Activated CD8-positive, alpha-beta memory T cell treated with anti-CD3 and anti-CD28 coated beads for 24 hours (primary cell): ENCODE measurements around the gene IGSF11.

Experiments used
- DNase-seq: peaks from one replicate; pipeline ENCODE4 v3.0.0-alpha.2; 2020

Gene IGSF11

GRCh38 chr3:118946449-118946848 lies 88.2 kb downstream of the IGSF11 start:
- no peak for DNase-seq

GRCh38 chr3:118945834-118946233 lies 88.8 kb downstream of the IGSF11 start:
- no peak for DNase-seq

DNA sequence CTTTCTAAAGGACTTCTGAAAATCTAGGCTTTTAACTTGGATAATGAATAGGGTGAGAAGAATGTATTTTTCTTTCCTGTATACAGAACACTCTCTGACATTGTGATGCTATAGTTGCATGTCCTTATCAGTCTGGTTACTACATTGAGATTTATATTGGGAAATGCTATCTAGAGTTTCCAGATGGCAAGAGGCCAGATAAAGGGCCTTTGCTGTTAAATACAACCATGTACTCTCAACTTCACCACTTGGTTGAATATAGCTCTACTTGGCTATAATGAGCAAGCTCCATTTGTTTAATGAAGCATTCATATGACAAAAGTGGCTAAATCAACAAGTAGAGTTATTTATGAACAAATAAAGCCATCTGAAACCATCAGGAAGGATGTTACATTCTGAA lies 91.0 kb downstream of the IGSF11 start:
- DNase-seq, result no peak

- DNase-seq, result no peak
Measured at GRCh38 chr3:118942671-118943070, 92.0 kb downstream of the IGSF11 start.

GRCh38 chr3:118942195-118942594 lies 92.5 kb downstream of the IGSF11 start:
- no peak for DNase-seq

GRCh38 chr3:118941236-118941635 lies 93.4 kb downstream of the IGSF11 start:
- DNase-seq, result no peak

GRCh38 chr3:118938183-118938961 lies 96.3 kb downstream of the IGSF11 start:
- no peak for DNase-seq

GRCh38 chr3:118936811-118937210 lies 97.8 kb downstream of the IGSF11 start:
- no peak for DNase-seq

DNA sequence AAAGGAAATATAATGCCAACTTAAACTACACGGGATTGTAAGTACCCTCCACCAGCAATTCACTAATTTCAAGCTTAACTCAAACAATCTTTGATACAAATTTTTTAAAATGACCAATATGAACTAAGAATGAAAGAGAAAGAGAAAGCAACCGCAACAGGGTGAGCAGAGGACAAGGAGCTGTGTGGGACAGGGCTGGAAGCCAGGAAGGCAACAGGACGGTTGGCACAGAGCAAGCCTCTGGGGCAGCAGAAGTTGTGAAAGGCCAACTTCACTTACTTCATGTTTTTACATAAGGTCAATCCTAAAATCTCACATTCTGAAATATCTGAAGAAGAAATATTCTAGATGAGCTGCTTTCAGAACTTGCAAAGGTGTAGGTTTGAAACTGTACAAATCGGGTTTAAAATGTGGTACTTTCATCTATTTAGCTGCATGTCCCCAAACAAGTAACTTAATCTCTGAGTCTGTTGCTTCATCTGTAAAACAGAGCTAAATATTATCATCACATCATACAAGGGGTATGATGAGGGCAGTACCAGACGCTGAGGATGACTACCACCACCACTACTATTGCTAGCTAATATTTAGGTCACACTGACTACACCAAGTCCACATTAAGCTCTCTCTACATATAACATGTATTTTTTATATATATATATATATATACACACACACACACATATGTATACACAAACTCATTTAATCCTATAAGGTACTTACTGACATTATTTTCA lies 101.7 kb downstream of the IGSF11 start:
- no peak for DNase-seq

DNA sequence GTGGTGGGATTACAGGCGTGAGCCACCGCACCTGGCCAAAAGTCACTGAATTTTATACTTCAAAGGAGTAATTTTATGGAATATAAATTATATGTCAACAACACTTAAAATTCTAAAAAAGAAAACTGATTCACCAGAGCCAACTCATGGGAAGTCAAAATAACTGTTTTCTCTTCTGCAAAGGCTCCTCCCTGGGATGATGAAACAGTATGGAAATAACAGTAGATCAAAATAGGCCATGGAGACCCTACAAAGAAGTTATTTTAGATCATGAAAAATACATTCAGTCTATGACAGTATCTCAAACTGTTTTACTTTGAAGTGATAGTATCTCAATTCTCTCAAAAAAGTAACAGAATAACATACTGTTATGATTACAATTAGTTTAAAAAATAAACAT lies 102.7 kb downstream of the IGSF11 start:
- DNase-seq, result no peak

DNA sequence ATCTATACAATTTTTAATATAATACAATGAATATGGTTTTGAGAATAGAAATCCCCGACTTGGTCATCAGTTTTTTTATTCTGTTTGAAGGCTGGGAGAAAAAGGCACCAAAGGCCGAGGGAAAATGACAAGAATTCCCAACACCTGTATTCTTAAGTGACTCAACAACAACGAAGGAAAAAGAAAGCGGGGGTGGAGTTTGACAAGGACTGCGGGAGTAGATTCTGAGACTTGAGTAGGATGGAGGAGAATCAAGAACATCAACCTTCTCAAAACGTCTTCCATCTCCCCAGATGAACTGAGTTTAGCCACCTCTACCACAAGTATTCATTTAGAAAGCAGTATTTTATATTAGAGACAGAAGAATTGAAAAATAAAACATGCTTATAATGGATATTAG lies 107.2 kb downstream of the IGSF11 start:
- no peak for DNase-seq

DNA sequence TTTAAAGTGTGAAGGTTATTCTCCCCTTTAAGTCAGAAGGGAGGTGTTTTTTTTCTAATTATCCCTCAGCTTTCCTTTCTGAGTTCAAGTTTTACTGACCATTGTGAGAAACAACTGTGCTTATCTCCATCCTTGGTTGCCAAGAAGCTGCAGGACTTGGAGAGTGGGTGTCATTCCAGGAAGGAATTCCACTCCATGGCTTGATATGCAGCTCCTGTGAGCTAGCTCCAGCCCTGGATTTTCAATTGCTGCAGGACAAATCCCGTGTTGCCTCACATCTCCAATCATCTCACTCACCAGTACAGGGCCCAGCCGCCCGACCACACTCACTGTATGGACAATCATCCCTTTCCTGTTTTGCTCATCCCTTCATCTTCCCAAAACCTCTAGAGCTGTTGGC lies 122.5 kb downstream of the IGSF11 start:
- no peak for DNase-seq

DNA sequence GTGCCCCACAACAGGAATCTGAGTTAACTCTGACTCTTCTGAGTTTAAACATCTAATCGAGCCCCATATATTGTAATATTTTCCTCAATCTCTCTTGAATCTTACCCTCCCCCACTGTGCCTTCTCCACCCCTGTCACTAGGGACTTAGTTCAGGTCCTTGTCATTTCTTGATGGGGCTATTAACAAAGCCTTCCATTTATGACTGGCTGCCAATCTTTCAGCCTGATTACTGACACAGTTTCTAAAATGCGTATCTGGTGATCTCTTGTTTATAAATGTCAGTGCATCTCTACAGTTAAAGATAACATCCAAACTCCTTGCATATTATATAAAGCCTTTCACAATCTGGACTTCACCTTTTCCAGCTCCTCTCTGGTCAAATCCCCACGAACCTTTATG lies 124.3 kb downstream of the IGSF11 start:
- DNase-seq, result no peak

DNA sequence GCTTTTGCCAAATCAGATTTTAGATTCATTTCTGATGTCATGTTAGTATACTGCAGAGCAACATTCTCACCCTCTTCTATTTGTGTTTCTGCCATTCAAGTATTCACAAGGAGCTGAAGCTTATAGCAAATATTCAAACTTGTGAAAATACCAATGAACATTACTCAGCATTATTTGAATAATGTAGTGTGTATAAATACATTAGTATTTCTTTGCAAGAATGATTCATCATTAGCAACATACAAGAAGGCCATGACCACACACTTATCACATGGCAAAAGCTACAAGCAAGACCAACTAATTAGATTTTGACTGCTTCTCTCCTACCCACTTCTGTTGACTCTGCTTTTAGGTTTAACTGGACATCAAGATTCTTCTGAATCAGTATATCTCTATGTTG lies 124.9 kb downstream of the IGSF11 start:
- no peak for DNase-seq

- DNase-seq, result no peak
Measured at GRCh38 chr3:118907909-118908308, 126.7 kb downstream of the IGSF11 start.

DNA sequence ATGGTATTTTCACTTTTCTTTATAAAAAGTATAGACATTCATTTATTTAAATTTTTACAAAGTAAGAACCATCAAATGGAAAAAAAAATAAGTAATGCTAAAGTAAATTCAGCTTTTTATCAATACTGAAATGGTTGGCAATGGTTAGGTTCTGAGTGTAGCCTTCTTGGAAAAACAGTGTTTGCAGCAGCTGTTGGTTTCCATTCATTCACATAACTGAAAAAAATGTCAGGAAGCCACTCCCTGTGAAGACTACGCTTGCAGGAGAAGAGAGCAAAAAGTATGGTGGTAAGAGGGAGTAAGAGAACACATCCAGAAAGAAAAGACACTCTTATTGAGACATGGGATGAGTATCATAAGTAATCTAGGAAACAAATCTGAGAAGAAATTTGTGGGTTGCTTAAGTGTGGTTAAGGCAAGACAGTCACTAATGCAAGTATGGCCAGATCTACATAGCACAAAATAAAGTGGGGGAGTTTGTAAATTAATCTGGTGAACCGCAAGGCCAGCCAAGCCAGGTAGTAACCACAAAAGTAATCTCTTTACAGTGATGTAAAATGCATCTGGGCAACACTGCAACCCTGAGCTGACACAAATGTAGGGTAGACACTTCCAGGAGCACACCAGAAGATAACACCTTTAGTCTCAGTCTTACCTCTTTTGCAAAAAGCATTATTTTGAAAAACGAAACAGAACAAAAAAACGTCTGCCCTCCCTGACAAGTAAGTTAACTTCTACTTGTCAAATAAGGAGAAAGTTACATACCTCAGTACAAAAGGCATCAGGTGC lies 133.7 kb downstream of the IGSF11 start:
- no peak for DNase-seq

DNA sequence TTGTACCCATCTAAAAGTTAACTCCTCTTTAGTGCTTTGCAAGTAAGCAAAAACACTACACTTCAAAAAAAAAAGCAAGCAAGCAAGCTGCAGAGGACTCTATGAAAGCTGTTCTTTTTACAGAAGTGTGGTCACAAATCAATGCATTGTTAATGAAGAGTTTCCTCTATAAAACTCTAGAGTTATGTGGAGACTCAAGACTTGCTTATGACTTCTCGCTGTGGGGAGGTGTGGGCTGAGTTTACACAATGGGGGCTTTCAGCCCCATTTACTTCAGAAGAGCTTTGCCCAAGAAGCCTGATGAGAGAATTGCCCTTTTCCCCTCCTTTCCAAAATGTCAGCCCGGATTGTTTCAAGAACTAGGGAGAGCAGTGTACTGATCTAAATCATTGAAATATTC lies 144.4 kb downstream of the IGSF11 start:
- DNase-seq, result no peak

DNA sequence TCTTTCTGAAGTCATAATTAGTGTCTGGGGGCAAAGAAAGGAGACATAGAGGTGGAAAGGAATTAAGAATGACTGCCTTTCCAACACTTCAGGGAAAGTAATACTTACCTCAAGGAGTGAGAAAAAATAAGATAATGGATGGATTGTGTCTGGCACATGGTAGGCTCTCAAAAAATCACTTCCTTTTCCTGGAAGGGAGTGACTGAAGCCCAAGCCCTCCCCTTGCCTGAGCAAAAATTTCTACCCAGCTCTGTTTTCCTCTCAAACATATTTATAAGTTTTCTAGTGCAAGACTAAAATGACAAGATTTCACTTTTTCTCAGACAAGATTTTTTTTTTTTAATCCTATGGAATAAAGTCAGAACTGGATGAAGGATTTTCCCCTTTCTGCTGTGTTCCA lies 145.0 kb downstream of the IGSF11 start:
- no peak for DNase-seq

DNA sequence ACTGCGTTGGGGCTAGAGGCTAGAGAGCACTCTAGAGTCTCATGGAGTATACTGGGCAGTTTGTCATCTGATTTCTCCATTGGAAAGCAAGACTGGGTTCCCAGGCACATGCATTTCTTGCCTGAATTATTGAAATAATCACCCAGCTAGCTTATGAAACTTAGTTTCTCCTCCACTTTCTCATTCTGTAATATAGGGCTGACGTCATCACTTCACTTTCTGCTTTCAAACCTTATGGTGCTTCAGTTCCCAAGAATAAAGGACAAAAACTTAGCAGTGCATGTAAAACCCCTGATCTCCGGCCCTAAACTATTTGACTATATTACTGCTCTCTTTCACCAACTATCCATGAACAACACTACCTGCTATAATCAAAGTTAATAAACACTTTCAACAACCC lies 147.9 kb downstream of the IGSF11 start:
- DNase-seq, result no peak

- peak; percentile 90 for DNase-seq
Measured at GRCh38 chr3:118884748-118885206, 149.9 kb downstream of the IGSF11 start.

GRCh38 chr3:118882353-118882947 lies 152.2 kb downstream of the IGSF11 start:
- DNase-seq, result peak; percentile 81

DNA sequence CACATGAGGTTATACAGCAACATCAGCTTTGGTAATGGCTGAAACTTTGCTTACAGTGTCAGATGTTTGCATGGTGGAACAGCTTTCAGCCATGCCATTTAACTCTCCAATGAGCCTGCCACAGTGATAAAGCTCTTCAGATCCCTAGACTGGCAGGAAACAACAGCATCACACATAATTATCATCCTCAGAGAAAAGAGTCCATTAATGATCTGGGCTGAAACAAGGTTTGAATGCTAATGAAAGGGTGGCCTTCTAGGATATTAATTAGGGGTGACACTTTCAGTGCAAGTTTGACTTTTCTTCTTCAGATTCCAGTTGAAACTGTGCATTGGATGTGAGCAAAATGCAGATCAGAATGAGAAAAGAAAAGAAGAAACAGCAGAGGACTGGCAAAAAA lies 166.6 kb downstream of the IGSF11 start:
- no peak for DNase-seq

DNA sequence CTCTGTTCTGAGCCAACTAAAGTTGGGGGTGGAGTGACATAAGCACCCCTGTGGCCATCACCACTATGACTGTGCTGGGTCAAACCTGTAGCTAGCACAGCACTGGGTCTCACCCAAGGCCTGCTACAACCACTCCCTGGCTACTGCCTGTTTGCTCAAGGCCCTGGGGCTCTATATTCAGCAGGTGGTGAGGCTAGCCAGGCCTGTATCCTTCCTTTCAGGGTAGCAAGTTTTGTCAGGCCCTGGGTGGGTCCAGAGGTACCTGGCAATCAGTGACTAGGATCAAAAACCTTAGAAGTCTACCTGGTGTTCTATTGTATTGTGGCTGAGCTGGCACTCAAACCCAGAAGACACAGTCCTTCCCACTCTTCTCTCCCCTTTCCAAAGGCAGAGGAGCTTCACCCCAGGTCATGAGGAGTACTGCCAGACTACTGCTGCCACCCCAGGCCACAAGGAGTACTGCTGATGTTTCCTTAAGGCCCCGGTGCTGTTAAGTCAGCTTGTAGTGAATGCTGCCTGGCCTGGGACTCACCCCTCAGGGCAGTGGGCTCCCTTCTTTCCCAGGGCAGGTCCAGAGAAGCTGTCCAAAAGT lies 170.8 kb downstream of the IGSF11 start:
- DNase-seq, result no peak
